Body of pancreas (tissue), 4 donors: ENCODE results near the gene RNASE3.

Experiments used
- CTCF ChIP-seq, 7 experiments: fragments of 450-650 bp in 4 of 7; fragments of 200-600 bp in 3 of 7; sonication (generic) in 3 of 7; IDR thresholded peaks; one replicate each; pipeline ENCODE4 v1.5.1; 2016 to 2019; ENCODE audit warnings: antibody characterized with exemption in 7 of 7
- POLR2A ChIP-seq, 3 donors: fragments of 450-650 bp; IDR thresholded peaks; one replicate each; pipeline ENCODE4 v1.6.1; 2016; ENCODE audit warnings: antibody characterized with exemption in 3 of 3, mild to moderate bottlenecking in 2 of 3

GRCh38 chr14:20878695-20879094, 12.5 kb upstream of the RNASE3 start:
- TF ChIP-seq CTCF (IDR thresholded peaks at IDR 0.05) (no peak), POLR2A (IDR thresholded peaks at IDR 0.05) (no peak)
